HG02981 (cell line): ENCODE data around the gene PCDHB14.
"Not testable (repeated sequence)": the region's sequence is repeated elsewhere in the genome, so short reads cannot be mapped to it uniquely, and the experiment has no call there.

Experiments used
- ATAC-seq: cut with Tn5 transposase; IDR thresholded peaks from one replicate; pipeline ENCODE4 v1.9.1; 2021; ENCODE audit warnings: mild to moderate bottlenecking, moderate library complexity; ENCODE audit not compliant: unreplicated experiment

Gene PCDHB14

DNA sequence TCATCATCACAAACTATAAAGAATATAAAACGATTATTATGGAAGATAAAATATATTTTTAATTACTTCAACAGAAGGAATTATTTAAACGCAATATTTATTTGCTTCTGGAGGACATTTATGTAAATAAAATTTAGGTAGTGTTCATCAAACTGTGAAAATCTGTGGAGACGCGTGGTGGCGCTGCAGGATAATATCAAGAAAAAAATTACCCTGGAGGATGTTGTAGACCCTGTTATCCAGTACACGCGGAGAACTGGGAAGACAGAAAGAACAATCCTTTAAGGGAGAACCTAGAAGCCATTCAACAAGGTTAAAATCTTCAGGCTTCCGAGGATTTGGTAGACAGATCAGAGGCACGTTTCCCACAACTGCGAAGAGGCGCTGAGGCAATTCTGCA lies 14.7 kb upstream of the PCDHB14 start, which contains the start of gene PCDHB12:
Gene PCDHB12 (plus strand): TSS at position 242 of the 400 bp plus-strand sequence. CDS start 189 bp downstream, outside the sequence.
- ATAC-seq: no peak

DNA sequence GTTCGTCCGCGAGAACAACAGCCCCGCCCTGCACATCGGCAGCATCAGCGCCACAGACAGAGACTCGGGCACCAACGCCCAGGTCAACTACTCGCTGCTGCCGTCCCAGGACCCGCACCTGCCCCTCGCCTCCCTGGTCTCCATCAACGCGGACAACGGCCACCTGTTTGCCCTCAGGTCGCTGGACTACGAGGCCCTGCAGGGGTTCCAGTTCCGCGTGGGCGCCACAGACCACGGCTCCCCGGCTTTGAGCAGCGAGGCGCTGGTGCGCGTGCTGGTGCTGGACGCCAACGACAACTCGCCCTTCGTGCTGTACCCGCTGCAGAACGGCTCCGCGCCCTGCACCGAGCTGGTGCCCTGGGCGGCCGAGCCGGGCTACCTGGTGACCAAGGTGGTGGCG lies 12.9 kb upstream of the PCDHB14 start:
- ATAC-seq: not testable (repeated sequence)

DNA sequence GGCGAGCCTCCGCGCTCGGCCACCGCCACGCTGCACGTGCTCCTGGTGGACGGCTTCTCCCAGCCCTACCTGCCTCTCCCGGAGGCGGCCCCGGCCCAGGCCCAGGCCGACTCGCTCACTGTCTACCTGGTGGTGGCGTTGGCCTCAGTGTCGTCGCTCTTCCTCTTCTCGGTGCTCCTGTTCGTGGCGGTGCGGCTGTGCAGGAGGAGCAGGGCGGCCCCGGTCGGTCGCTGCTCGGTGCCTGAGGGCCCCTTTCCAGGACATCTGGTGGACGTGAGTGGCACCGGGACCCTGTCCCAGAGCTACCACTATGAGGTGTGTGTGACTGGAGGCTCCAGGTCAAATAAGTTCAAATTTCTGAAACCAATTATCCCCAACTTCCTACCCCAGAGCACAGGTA lies 12.3 kb upstream of the PCDHB14 start:
- not testable (repeated sequence) for ATAC-seq

DNA sequence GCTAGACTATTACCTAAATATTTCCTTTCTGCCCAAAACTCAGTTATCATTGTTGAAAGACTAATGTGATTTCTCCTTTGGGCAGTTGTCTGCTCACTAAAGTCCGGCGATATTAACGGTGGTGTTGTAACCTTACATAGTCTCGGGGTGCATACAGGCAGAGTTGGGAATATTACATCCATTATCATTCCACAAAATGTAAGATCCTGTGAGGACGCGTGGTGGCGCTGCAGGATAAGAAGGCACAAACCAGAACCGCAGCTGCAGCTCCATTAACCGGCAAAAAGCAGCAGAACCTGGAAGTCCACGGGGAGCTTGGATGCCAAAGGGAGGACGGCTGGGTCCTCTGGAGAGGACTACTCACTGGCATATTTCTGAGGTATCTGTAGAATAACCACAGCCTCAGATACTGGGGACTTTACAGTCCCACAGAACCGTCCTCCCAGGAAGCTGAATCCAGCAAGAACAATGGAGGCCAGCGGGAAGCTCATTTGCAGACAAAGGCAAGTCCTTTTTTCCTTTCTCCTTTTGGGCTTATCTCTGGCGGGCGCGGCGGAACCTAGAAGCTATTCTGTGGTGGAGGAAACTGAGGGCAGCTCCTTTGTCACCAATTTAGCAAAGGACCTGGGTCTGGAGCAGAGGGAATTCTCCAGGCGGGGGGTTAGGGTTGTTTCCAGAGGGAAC lies 9.3 kb upstream of the PCDHB14 start, which contains the start of gene PCDHB13:
Gene PCDHB13 (plus strand): TSS at position 264 of the 684 bp plus-strand sequence. CDS start 205 bp downstream, at position 469.
- ATAC-seq: not testable (repeated sequence)

DNA sequence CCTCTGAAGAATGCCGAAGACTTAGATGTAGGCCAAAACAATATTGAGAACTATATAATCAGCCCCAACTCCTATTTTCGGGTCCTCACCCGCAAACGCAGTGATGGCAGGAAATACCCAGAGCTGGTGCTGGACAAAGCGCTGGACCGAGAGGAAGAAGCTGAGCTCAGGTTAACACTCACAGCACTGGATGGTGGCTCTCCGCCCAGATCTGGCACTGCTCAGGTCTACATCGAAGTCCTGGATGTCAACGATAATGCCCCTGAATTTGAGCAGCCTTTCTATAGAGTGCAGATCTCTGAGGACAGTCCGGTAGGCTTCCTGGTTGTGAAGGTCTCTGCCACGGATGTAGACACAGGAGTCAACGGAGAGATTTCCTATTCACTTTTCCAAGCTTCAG lies 8.6 kb upstream of the PCDHB14 start:
- ATAC-seq: not testable (repeated sequence)

DNA sequence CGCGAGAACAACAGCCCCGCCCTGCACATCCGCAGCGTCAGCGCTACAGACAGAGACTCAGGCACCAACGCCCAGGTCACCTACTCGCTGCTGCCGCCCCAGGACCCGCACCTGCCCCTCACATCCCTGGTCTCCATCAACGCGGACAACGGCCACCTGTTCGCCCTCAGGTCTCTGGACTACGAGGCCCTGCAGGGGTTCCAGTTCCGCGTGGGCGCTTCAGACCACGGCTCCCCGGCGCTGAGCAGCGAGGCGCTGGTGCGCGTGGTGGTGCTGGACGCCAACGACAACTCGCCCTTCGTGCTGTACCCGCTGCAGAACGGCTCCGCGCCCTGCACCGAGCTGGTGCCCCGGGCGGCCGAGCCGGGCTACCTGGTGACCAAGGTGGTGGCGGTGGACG lies 7.6 kb upstream of the PCDHB14 start:
- ATAC-seq: not testable (repeated sequence)

DNA sequence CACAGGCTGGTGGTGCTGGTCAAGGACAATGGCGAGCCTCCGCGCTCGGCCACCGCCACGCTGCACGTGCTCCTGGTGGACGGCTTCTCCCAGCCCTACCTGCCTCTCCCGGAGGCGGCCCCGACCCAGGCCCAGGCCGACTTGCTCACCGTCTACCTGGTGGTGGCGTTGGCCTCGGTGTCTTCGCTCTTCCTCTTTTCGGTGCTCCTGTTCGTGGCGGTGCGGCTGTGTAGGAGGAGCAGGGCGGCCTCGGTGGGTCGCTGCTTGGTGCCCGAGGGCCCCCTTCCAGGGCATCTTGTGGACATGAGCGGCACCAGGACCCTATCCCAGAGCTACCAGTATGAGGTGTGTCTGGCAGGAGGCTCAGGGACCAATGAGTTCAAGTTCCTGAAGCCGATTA lies 7.1 kb upstream of the PCDHB14 start:
- not testable (repeated sequence) for ATAC-seq

DNA sequence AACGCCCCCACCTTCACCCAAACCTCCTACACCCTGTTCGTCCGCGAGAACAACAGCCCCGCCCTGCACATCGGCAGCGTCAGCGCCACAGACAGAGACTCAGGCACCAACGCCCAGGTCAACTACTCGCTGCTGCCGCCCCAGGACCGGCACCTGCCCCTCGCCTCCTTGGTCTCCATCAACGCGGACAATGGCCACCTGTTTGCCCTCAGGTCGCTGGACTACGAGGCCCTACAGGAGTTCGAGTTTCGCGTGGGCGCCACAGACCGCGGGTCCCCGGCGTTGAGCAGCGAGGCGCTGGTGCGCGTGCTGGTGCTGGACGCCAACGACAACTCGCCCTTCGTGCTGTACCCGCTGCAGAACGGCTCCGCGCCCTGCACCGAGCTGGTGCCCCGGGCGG lies 1.7 kb downstream of the PCDHB14 start:
- ATAC-seq: not testable (repeated sequence)

DNA sequence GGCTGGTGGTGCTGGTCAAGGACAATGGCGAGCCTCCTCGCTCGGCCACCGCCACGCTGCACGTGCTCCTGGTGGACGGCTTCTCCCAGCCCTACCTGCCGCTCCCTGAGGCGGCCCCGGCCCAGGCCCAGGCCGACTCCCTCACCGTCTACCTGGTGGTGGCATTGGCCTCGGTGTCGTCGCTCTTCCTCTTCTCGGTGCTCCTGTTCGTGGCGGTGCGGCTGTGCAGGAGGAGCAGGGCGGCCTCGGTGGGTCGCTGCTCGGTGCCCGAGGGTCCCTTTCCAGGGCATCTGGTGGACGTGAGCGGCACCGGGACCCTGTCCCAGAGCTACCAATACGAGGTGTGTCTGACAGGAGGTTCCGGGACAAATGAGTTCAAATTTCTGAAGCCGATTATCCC lies 2.3 kb downstream of the PCDHB14 start:
- not testable (repeated sequence) for ATAC-seq

DNA sequence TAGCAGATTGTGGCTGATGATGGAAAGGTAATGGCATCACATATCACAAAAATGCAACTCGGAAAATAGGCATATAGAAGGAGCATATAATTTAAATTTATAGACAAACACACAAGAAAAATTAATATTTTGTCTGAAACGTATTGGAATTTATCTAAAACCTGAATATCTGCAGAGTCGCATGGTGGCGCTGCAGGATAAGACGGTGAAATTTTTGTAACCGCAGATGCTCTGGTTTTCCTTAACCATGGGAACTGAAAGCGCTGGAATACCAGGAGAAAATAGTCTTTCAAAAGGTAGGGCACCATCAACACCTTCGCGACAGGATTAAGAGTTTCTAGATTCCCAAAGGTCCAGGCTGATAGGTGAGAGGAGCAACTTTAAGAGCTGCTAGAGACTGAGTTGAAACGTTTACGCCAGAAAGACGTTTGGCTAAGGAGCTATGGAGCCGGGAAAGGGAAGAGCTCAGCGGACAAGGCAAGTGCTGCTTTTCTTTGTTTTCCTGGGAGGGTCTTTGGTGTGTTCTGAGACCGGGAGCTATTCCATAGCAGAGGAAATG lies 11.0 kb downstream of the PCDHB14 start:
- ATAC-seq: no peak

DNA sequence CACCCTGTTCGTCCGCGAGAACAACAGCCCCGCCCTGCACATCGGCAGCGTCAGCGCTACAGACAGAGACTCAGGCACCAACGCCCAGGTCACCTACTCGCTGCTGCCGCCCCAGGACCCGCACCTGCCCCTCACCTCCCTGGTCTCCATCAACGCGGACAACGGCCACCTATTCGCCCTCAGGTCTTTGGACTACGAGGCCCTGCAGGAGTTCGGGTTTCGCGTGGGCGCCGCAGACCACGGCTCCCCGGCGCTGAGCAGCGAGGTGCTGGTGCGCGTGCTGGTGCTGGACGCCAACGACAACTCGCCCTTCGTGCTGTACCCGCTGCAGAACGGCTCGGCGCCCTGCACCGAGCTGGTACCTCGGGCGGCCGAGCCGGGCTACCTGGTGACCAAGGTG lies 12.8 kb downstream of the PCDHB14 start:
- not testable (repeated sequence) for ATAC-seq

DNA sequence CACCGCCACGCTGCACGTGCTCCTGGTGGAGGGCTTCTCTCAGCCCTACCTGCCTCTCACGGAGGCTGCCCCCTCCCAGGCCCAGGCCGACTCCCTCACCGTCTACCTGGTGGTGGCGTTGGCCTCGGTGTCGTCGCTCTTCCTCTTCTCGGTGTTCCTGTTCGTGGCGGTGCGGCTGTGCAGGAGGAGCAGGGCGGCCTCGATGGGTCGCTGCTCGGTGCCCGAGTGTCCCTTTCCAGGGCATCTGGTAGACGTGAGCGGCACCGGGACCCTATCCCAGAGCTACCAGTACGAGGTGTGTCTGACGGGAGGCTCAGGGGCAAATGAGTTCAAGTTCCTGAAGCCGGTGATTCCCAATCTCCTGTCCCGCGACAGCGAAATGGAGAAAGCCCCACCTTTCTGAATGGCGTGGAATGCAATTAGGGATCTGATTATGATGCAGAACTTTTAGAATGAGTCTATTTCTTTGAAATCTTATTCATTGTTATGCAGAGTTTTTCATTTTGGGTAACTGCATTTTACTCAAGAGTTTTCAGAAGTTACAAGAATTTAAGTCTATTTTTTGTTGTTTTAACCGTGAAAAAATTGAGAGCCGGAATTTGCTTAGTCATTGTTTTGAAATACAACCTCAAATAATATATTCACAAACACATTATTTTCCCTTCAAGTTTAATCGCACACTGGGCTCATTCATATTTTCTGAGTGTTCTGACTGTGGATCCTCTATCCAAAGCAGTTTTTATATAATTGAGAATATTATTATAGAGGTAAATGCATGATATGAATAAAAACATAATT lies 13.6 kb downstream of the PCDHB14 start:
- no peak for ATAC-seq

DNA sequence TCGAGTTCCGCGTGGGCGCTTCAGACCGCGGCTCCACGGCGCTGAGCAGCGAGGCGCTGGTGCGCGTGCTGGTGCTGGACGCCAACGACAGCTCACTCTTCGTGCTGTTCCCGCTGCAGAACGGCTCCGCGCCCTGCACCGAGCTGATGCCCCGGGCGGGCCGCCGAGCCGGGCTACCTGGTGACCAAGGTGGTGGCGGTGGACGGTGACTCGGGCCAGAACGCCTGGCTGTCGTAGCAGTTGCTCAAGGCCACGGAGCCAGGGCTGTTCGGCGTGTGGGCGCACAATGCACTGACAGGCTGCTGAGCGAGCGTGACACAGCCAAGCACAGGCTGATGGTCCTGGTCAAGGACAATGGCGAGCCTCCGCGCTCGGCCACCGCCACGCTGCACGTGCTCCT lies 18.4 kb downstream of the PCDHB14 start:
- no peak for ATAC-seq

DNA sequence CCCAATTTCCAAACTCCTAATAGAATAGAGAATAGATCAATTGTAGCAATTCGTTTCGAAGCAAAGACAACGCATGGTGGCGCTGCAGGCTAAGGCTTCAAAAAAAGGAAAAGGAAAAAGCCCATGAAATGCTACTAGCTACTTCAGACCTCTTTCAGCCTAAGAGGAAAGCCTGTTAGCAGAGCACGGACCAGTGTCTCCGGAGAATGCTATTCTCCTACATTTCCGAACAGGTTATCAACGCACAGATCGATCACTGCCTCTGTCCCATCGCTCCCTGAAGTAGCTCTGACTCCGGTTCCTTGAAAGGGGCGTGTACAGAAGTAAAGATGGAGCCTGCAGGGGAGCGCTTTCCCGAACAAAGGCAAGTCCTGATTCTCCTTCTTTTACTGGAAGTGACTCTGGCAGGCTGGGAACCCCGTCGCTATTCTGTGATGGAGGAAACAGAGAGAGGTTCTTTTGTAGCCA lies 22.1 kb downstream of the PCDHB14 start, which contains the start of gene PCDHB15:
Gene PCDHB15 (plus strand): TSS at position 146 of the 468 bp plus-strand sequence. CDS start 184 bp downstream, at position 330.
- ATAC-seq: no peak

DNA sequence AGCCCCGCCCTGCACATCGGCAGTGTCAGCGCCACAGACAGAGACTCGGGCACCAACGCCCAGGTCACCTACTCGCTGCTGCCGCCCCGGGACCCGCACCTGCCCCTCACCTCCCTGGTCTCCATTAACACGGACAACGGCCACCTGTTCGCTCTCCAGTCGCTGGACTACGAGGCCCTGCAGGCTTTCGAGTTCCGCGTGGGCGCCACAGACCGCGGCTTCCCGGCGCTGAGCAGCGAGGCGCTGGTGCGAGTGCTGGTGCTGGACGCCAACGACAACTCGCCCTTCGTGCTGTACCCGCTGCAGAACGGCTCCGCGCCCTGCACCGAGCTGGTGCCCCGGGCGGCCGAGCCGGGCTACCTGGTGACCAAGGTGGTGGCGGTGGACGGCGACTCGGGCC lies 23.8 kb downstream of the PCDHB14 start:
- not testable (repeated sequence) for ATAC-seq

DNA sequence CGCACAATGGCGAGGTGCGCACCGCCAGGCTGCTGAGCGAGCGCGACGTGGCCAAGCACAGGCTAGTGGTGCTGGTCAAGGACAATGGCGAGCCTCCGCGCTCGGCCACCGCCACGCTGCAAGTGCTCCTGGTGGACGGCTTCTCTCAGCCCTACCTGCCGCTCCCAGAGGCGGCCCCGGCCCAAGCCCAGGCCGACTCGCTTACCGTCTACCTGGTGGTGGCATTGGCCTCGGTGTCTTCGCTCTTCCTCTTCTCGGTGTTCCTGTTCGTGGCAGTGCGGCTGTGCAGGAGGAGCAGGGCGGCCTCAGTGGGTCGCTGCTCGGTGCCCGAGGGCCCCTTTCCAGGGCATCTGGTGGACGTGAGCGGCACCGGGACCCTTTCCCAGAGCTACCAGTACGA lies 24.3 kb downstream of the PCDHB14 start:
- ATAC-seq: not testable (repeated sequence)

DNA sequence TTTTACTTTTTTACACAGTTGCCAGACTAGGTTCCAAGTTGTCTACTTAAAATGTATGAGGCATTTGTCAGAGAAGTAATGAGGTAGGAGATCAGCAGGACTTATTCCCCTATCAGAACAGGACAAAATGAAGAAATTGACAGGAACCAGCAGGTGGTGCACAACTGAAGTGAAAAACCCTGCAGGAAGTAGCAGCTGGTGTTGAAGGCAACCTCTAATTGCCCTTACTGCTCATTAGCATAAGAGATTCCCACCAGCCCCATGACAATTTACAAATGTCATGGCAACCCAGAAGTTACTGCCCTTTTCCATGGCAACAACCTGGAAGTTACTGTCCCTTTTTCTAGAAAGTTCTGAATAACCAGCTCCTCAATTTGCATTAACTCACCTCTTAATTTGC lies 27.4 kb downstream of the PCDHB14 start:
- ATAC-seq: no peak

DNA sequence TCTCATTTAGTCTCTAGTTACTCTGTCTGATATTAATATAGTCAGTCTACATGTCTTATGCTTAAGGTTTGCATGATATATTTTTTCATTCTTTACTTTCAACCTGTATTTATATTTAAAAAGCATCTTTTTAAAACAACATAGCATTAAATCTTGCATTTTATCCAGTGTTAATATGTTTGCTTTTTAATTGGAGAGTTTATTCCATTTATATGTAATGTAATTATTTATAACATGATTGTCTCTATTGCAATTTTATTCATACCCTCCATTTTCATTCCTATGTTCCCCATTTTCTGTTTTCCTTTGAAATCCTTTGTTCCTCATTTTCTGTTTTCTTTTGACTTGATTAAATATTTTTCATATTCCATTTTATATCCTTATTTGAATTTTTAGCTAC lies 35.3 kb downstream of the PCDHB14 start:
- ATAC-seq: no peak

DNA sequence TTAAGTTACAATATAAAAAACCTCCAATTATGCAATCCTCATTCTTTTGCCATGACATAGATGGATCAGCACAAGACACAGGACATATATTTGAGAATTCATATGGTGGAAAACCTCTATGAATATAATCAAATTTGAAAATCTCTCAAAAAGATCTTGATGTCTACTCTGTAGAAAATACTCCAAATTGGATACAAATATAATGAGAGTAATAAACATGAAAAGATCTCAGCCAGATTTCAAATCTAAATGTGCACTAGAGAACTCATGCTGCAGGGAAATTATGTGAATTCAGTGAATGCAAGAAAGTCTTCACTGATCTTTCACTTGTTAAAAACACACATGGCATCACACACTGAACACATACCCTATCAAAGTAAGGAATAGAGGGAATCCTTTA lies 35.8 kb downstream of the PCDHB14 start:
- no peak for ATAC-seq

DNA sequence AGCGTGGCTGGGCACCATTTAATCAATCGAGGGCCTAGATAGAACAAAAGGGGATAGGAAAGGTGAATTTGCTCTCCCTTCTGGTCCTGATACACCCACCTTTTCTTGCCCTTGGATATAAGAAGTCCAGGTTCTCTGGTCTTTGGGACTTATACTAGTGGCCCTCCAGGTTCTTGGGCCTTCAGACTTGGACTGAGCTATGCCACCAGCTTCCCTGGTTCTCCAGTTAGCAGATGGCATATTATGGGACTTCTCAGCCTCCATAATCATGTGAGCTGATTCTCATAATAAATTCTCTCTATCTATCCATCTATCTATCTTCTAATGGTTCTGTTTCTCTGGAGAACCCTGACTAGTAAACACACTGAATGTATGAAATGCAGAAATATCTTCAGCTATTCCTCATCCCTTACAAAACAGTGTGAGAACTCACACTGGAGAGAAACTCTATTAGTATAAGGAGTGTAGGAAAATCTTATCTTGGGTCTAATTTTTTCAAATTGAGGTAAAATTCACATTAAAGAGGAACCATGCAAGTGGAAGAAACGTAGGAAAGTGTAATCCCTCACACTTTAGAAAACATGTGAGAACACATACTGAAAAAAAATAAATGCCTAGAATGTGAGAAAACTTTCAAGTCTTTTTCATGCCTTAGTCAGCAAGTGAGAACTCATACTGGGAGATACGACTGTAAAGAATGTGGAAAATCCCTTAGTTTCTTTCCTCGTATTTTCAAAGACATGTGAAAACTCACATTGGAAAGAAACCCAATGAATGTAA lies 37.5 kb downstream of the PCDHB14 start:
- ATAC-seq: no peak

DNA sequence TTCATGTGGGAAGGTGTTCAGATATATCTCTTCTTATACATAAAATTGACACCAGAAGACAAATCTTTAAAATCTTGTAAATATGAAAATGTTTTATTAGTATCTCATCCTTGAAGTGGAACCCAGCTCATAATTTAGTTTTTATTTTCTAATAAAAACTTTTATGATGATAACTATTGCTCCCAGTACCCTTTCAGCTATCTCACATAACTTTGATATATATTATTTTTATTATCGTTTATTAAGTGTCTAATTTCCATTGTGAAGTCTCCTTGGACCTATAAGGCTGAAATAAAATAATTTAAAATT lies 38.0 kb downstream of the PCDHB14 start:
- ATAC-seq: no peak
